ENCODE data around the gene ZNF487.

The ZNF487 gene

GRCh38 chr10:43471146-43471545 is 34.2 kb downstream of the ZNF487 start:
- no peak for DNase-seq (ENCODE audit: extremely low read depth, low read depth)
- no peak for TF ChIP-seq CTCF (IDR thresholded peaks at IDR 0.05; ENCODE audit: low read depth, low read length, missing control alignments)
- no peak overlapping the region for H3K4me3 ChIP-seq (replicated peaks; ENCODE audit: low read depth, low read length)

- no peak for DNase-seq (ENCODE audit: extremely low read depth, low read depth)
- no peak for TF ChIP-seq CTCF (IDR thresholded peaks at IDR 0.05; ENCODE audit: low read depth, low read length, missing control alignments)
These were observed 35.2 kb downstream of the ZNF487 start for GRCh38 chr10:43471935-43472720.

GRCh38 chr10:43479275-43479674 is 42.4 kb downstream of the ZNF487 start:
- no peak overlapping the region for H3K4me3 ChIP-seq (replicated peaks; ENCODE audit: low read depth, low read length)
- TF ChIP-seq CTCF (IDR thresholded peaks at IDR 0.05; ENCODE audit: low read depth, low read length, missing control alignments) = no peak
- DNase-seq (ENCODE audit: extremely low read depth, low read depth) = no peak

More at GRCh38 chr10:43471935-43472720, 35.2 kb downstream of the ZNF487 start:
- H3K4me3 ChIP-seq (replicated peaks; ENCODE audit: low read depth, low read length) = no peak overlapping the region

GRCh38 chr10:43482319-43483078 is 45.6 kb downstream of the ZNF487 start:
- no peak for TF ChIP-seq CTCF (IDR thresholded peaks at IDR 0.05; ENCODE audit: low read depth, low read length, missing control alignments)

GRCh38 chr10:43491855-43492254 is 54.9 kb downstream of the ZNF487 start:
- H3K4me3 ChIP-seq (replicated peaks; ENCODE audit: low read depth, low read length) = no peak overlapping the region
- TF ChIP-seq CTCF (IDR thresholded peaks at IDR 0.05; ENCODE audit: low read depth, low read length, missing control alignments) = no peak
- DNase-seq (ENCODE audit: extremely low read depth, low read depth) = no peak

More at GRCh38 chr10:43482319-43483078, 45.6 kb downstream of the ZNF487 start:
- H3K4me3 ChIP-seq (replicated peaks; ENCODE audit: low read depth, low read length) = no peak overlapping the region
- no peak for DNase-seq (ENCODE audit: extremely low read depth, low read depth)

GRCh38 chr10:43502931-43503330 is 66.0 kb downstream of the ZNF487 start:
- no peak for TF ChIP-seq CTCF (IDR thresholded peaks at IDR 0.05; ENCODE audit: low read depth, low read length, missing control alignments)
- no peak for DNase-seq (ENCODE audit: extremely low read depth, low read depth)

More at GRCh38 chr10:43502931-43503330, 66.0 kb downstream of the ZNF487 start:
- no peak overlapping the region for H3K4me3 ChIP-seq (replicated peaks; ENCODE audit: low read depth, low read length)

Data from HFF-Myc (cell line).